ENCODE results near the gene BBS10.

The BBS10 gene

DNA sequence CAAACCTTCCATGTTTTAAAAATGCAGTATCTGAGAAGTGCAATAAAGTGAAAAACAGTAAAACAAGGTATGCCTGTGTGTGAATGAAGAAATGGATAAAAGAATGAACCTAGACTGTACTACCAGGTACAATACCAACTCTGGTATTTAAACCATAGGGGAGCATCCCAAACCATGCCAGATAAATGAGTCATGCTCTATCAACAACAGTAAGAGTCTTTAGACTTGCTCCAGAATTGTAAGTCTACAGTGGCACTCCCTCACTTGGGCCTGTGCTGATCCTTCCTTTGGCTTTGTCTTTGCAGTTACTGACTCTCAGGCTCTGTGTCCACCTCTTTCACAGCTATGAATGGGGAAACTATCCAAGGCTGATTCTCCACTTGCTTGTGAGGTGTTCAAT is 38.1 kb downstream of the BBS10 start:
- ATAC-seq (no peak), DNase-seq (no peak)
- H3K9me3 Mint-ChIP-seq: no peaks in the 10 kb centered on the region
- peaks cover 30% of the 10 kb centered on the region for H3K27me3 Mint-ChIP-seq
- no peaks in the 10 kb centered on the region for H3K4me1 Mint-ChIP-seq
- H3K27ac Mint-ChIP-seq: no peak overlapping the region
- no peak overlapping the region for H3K4me3 Mint-ChIP-seq

DNA sequence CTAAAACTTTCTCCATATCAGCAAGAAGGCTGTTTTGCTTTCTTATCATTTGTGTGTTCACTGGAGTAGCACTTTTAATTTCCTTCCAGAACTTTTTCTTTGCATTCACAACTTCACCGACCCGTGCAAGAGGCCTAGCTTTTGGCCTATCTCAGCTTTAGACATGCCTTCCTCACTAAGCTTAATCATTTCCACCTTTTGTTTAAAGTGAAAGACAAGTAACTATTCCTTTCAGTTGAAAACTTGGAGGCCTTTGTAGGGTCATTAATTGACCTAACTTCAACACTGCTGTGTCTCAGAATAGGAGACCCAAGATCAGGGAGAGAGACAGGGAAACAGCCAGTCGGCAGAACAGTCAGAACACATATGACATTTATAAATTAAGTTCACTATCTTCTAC is 39.3 kb downstream of the BBS10 start:
- Mint-ChIP-seq H3K27me3 (peaks cover 29% of the 10 kb centered on the region), H3K4me1 (no peaks in the 10 kb centered on the region), H3K9me3 (no peaks in the 10 kb centered on the region), H3K27ac (no peak overlapping the region), H3K4me3 (no peak overlapping the region)
- ATAC-seq: no peak
- DNase-seq: no peak

DNA sequence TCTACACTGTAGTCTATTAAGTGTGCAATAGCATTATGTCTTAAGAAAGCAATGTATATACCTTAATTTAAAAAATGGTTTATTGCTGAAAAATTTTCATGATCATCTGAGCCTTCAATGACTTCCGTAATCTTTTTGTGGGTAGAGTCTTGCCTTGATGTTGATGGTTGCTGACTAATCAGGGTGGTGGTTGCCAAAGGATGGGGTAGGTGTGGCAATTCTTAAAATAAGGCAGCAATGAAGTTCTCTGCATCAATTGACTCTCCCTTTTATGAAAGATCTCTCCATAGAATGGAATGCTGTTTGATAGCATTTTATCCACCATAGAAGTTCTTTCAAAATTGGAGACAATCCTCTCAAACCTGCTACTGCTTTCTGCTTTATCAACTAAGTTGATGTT is 41.1 kb downstream of the BBS10 start:
- no peak for DNase-seq
- no peak overlapping the region for H3K4me3 Mint-ChIP-seq

DNA sequence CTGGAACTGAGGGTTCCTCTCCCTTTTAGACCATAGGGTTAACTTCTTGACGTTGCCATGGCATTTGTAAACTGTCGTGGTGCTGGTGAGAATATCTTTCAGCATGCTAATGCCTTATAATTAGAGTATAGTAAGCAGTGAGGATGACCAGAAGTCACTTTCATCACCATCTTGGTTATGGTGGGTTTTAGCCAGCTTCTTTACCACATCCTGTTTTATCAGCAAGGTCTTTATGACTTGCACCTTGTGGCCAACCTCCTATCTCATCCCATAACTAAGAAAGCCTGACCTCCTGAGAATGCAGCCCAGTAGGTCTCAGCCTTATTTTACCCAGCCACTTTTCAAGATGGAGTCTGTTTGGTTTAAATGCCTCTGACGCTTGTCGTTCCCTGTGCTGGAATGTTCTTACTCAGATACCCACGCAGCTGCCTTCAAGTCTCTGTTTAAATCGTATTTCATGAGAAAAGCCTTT is 44.2 kb downstream of the BBS10 start:
- Mint-ChIP-seq H3K9me3 (peaks cover 3 to 14% of the 10 kb centered on the region in 2 donors), H3K4me3 (no peak overlapping the region), H3K27me3 (peaks cover 32% of the 10 kb centered on the region), H3K4me1 (no peaks in the 10 kb centered on the region), H3K27ac (no peak overlapping the region)
- ATAC-seq (peak; percentile 60), DNase-seq (peak in 1 of 2 donors; percentile 9)

More for the DNA sequence above, 41.1 kb downstream of the BBS10 start:
- Mint-ChIP-seq H3K27me3 (peaks cover 25% of the 10 kb centered on the region), H3K27ac (no peak overlapping the region), H3K4me1 (no peaks in the 10 kb centered on the region), H3K9me3 (peaks cover 3 to 14% of the 10 kb centered on the region in 2 donors)
- no peak for ATAC-seq

DNA sequence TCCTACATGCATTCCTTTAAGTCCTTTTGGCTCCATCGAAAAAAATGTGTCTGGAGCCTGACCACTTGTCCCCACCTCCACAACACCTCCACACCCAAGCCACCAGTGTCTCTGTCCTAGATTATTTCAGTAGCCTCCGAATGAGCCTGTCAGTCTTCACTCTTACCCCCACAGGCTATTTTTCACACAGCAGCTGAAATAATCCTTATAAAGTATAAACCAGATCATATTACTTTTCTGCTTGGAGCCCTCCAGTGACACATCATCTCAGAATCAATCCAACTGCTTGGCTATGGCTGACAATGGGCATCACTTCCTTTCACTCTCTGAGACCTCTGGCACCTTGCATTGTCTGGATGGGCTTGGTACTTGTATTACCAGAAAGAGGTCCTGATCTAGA is 44.9 kb downstream of the BBS10 start:
- H3K27ac Mint-ChIP-seq: no peak overlapping the region
- no peak for ATAC-seq
- no peaks in the 10 kb centered on the region for H3K4me1 Mint-ChIP-seq
- no peak for DNase-seq
- H3K27me3 Mint-ChIP-seq: peaks cover 32% of the 10 kb centered on the region
- no peak overlapping the region for H3K4me3 Mint-ChIP-seq
- peaks cover 3 to 14% of the 10 kb centered on the region in 2 donors for H3K9me3 Mint-ChIP-seq

DNA sequence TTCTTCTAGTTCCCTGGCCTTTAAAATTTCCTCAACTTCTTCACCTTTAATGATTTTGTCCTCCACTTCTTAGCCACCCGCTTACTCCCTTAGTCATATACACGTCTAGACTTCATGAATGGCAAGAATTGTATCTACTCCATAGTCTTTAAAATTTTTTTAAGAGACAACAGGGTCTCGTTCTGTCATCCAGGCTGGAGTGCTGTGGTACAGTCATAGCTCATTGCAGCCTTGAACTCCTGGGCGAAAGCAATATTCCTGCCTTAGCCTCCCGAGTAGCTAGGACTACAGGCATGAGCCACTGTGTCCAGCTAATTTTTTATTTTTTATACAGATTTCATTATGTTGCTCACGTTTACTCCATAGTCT is 47.9 kb downstream of the BBS10 start:
- DNase-seq (no peak), ATAC-seq (no peak)
- H3K4me1 Mint-ChIP-seq: no peaks in the 10 kb centered on the region
- H3K4me3 Mint-ChIP-seq: no peak overlapping the region
- peaks cover 10% of the 10 kb centered on the region for H3K27me3 Mint-ChIP-seq
- H3K9me3 Mint-ChIP-seq: peaks cover 3 to 14% of the 10 kb centered on the region in 2 donors
- no peak overlapping the region for H3K27ac Mint-ChIP-seq

DNA sequence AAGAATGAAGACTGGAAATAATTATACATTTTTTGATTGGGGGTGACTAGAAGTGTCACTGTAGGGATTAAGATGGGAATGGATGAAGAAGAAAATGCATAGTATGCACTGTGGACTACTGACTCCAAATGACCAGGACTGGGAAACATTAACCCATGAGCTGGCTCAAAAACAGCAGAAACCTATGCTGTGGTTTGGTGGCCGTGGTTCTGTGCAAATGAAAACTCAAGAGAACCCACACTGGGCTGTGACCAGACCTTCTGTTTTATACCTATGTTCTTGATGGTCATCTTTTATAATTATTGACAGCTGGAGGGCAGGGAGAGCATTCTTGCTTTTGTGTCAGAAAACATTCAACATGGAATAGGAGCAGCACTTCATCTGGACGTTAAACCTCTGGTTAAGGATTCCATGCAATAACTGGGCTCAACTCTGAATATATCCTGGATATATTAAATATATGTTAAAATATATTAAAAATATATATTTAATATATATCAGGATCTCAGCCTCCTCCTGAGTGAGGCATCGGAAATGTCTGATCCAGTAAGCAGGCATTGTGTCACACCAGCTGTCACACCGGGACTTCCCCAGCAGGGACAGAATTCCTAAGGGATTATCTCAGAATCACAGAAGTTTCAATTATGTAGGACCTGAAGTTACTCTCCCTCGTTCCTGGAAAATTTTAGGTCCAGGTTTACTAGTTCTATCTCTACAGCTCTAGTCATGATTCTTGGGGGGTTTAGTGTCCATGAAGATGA is 48.5 kb downstream of the BBS10 start:
- Mint-ChIP-seq H3K27ac (no peak overlapping the region), H3K4me3 (no peak overlapping the region), H3K9me3 (peaks cover 3 to 14% of the 10 kb centered on the region in 2 donors), H3K4me1 (no peaks in the 10 kb centered on the region), H3K27me3 (peaks cover 10% of the 10 kb centered on the region)
- no peak for DNase-seq
- ATAC-seq: no peak
